Activated CD8-positive, alpha-beta memory T cell treated with anti-CD3 and anti-CD28 coated beads, Interleukin-2, amount 10 ng/mL, durations not matched to agents 7 days and 5 days (primary cell): ENCODE results near the gene UQCRQ. TPM values are rescaled to one million over a fixed set of nuclear protein-coding genes. Genes with fewer than 3 reads are reported as not detected.
A peak's percentile ranks its signal among the peaks of the same experiment; 100 is the strongest.

Experiments used
- ATAC-seq: fragments of 150-1000 bp; cut with Tn5 transposase; one replicate; pipeline ENCODE4 v1.10.0; 2021; ENCODE audit warnings: moderate library complexity
- CTCF ChIA-PET: fragments of 350-600 bp; sonication (Branson Sonifier 250); formaldehyde crosslinking; loops from one replicate; lab custom pipeline; 2021; ENCODE audit warnings: antibody characterized with exemption; lab: Charles Lee
- DNase-seq: peaks from one replicate; pipeline ENCODE4 v3.0.0-alpha.2; 2020
- H3K27ac Mint-ChIP-seq: one replicate; pipeline ENCODE4 v1.8.0; 2021; ENCODE audit warnings: mild to moderate bottlenecking, mixed read lengths
- H3K27me3 Mint-ChIP-seq: one replicate; pipeline ENCODE4 v1.8.0; 2021; ENCODE audit warnings: mixed read lengths
- H3K36me3 Mint-ChIP-seq: one replicate; pipeline ENCODE4 v1.8.0; 2021; ENCODE audit warnings: mild to moderate bottlenecking, mixed read lengths
- H3K4me1 Mint-ChIP-seq: one replicate; pipeline ENCODE4 v1.8.0; 2021; ENCODE audit warnings: mixed read lengths
- H3K4me3 Mint-ChIP-seq: one replicate; pipeline ENCODE4 v1.8.0; 2021; ENCODE audit warnings: mild to moderate bottlenecking, moderate library complexity, mixed read lengths
- H3K9me3 Mint-ChIP-seq: one replicate; pipeline ENCODE4 v1.8.0; 2022; ENCODE audit warnings: low read depth, mixed read lengths
- total RNA-seq, 2 experiments: library from RNA; stranded (reverse); gene quantifications; one replicate each; pipeline ENCODE4 v1.2.3, GENCODE V29; 2021

The UQCRQ gene
- 100 to 1,000 TPM; 344 to 446 TPM for total RNA-seq

DNA sequence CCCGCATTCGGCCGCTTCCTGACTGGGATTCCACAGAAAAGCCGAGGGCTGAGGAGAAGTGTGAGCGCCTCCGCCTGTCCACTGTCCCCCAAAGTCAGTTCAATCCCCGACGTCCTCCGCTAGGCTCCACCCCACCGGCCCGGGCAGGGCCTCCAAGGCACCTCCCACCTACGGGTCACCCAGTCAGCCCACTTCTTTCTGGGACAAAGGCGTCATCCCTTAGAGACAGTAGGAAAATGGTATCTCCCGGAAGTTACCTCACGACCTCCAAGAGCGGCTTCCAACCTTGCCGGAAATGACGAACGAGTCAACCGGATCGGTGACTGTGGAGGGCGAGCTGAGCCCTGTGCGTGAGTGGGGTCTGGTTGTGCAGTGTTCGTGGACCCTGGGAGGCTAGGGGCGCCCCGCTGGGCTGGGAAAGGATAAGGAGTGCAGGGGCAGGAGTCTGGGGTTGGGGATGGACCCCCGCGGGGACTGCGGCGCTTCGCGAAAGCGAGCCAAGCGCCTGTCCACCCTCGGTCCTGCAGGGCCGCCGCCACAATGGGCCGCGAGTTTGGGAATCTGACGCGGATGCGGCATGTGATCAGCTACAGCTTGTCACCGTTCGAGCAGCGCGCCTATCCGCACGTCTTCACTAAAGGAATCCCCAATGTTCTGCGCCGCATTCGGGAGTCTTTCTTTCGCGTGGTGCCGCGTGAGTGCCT, at the start of gene UQCRQ, which contains the start of gene GDF9:
UQCRQ (plus strand) TSS at position 301 of the 704 bp plus-strand sequence; CDS start at position 541, 240 bp downstream.
GDF9 (minus strand) TSS at position 128 of the 704 bp plus-strand sequence. CDS start 1,936 bp downstream, outside the sequence.
- CTCF ChIA-PET: interaction anchor here (1.1 to 4.5 kb wide), 8 partner anchors 9 to 184 kb away, joined by 3 to 19 read pairs (median 5); partner anchors contain the start of gene SHROOM1
- peak within 1 kb of the TSS; percentile 93 for H3K4me3 Mint-ChIP-seq
- no peaks in the 10 kb centered on the region for H3K9me3 Mint-ChIP-seq
- peaks cover 28% of the 10 kb centered on the region for H3K4me1 Mint-ChIP-seq
- ATAC-seq (peak; percentile 99), DNase-seq (peak; percentile 97)
- peaks cover 3% of the 10 kb centered on the region for H3K27me3 Mint-ChIP-seq
- H3K36me3 Mint-ChIP-seq: peaks cover 19% of the 10 kb centered on the region
- H3K27ac Mint-ChIP-seq: peak within 1 kb of the TSS; percentile 99

- peaks cover 32% of the 10 kb centered on the region for H3K27me3 Mint-ChIP-seq
- H3K27ac Mint-ChIP-seq: no peak overlapping the region
- ATAC-seq: no peak
- no peak for DNase-seq
- H3K9me3 Mint-ChIP-seq: no peaks in the 10 kb centered on the region
- CTCF ChIA-PET: interaction anchor here (0.8 to 6.3 kb wide), 8 partner anchors 9 to 431 kb away, joined by 3 to 60 read pairs (median 3); partner anchors contain the start of genes CCNI2 and SHROOM1
- peaks cover 1% of the 10 kb centered on the region for H3K36me3 Mint-ChIP-seq
- no peak overlapping the region for H3K4me3 Mint-ChIP-seq
- H3K4me1 Mint-ChIP-seq: peaks cover 21% of the 10 kb centered on the region
Measured at GRCh38 chr5:132817011-132817410, 49.4 kb upstream of the UQCRQ start.

DNA sequence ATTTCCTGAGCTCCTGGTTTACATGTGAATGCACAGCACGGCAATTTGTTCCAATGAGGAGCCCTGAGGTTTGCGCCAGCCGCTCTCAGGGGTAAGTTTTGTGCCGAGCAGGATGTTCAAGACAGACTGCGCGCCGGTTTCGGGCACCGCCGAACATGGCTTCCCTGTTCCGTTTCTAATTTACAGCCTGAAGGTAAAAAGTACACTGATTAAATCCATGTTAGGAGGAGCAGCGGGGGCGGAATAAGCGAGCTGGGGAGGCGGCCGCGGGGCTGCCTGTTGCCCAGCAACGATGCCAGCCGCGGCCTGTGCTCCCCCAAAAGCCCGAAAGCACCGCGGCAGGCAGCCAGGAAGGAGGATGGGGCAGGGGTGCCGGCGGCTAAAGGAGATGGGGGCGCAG, 47.0 kb upstream of the UQCRQ start:
- H3K9me3 Mint-ChIP-seq: no peaks in the 10 kb centered on the region
- CTCF ChIA-PET: interaction anchor here (0.6 to 6.3 kb wide), 47 partner anchors 10 to 917 kb away, joined by 3 to 77 read pairs (median 5); partner anchors contain the start of genes CCNI2, GDF9, IL13 and KIF3A
- H3K27ac Mint-ChIP-seq: no peak overlapping the region
- H3K4me1 Mint-ChIP-seq: peaks cover 20% of the 10 kb centered on the region
- no peaks in the 10 kb centered on the region for H3K36me3 Mint-ChIP-seq
- peak overlapping the region; percentile 33 for H3K4me3 Mint-ChIP-seq
- no peak for ATAC-seq
- peaks cover 29% of the 10 kb centered on the region for H3K27me3 Mint-ChIP-seq
- DNase-seq: peak; percentile 31

GRCh38 chr5:132820162-132820754, 46.2 kb upstream of the UQCRQ start:
- Mint-ChIP-seq H3K36me3 (no peaks in the 10 kb centered on the region), H3K9me3 (no peaks in the 10 kb centered on the region), H3K27me3 (peaks cover 27% of the 10 kb centered on the region), H3K4me1 (peaks cover 25% of the 10 kb centered on the region), H3K27ac (no peak overlapping the region), H3K4me3 (no peak overlapping the region)
- CTCF ChIA-PET: interaction anchor here (0.6 to 6.3 kb wide), 62 partner anchors 11 to 918 kb away, joined by 3 to 77 read pairs (median 4); partner anchors contain the start of genes CCNI2, GDF9, IL13 and KIF3A
- DNase-seq: peak; percentile 94
- ATAC-seq: peak; percentile 96

GRCh38 chr5:132821350-132821749, 45.1 kb upstream of the UQCRQ start:
- CTCF ChIA-PET: interaction anchor here (0.6 to 6.3 kb wide), 15 partner anchors 9 to 583 kb away, joined by 3 to 77 read pairs (median 8); partner anchors contain the start of genes CCNI2 and SHROOM1
- H3K9me3 Mint-ChIP-seq: no peaks in the 10 kb centered on the region
- peaks cover 27% of the 10 kb centered on the region for H3K4me1 Mint-ChIP-seq
- peaks cover 28% of the 10 kb centered on the region for H3K27me3 Mint-ChIP-seq
- H3K27ac Mint-ChIP-seq: no peak overlapping the region
- DNase-seq (no peak), ATAC-seq (no peak)
- no peaks in the 10 kb centered on the region for H3K36me3 Mint-ChIP-seq
- no peak overlapping the region for H3K4me3 Mint-ChIP-seq

DNA sequence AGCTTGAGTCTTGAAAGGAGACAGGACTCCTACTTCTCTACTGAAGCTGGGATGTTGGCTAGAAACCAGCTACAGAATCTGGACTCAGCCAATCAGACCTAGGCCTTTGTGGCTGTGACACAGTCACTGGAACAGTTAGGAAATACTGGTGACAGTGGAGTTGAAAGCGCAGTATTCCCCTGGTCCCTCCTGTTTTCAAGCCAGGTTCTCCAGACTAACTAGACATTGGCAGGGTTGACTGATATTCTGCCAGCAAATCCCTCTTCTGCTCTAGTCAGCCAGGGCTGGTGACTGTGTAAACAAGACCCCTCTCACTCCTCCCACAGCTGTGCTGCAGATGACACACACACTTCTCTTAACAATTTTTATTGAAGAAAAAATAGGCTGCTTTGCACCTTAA, 44.7 kb upstream of the UQCRQ start:
- Mint-ChIP-seq H3K9me3 (no peaks in the 10 kb centered on the region), H3K4me3 (no peak overlapping the region), H3K27me3 (peaks cover 32% of the 10 kb centered on the region), H3K27ac (no peak overlapping the region), H3K36me3 (no peaks in the 10 kb centered on the region), H3K4me1 (peaks cover 27% of the 10 kb centered on the region)
- CTCF ChIA-PET: interaction anchor here (0.6 to 6.3 kb wide), 9 partner anchors 9 to 316 kb away, joined by 3 to 77 read pairs (median 10); partner anchors contain the start of genes CCNI2 and SHROOM1
- ATAC-seq (no peak), DNase-seq (no peak)

GRCh38 chr5:132822650-132823480, 43.6 kb upstream of the UQCRQ start:
- H3K4me1 Mint-ChIP-seq: peaks cover 33% of the 10 kb centered on the region
- H3K4me3 Mint-ChIP-seq: no peak overlapping the region
- H3K27me3 Mint-ChIP-seq: peaks cover 40% of the 10 kb centered on the region
- no peaks in the 10 kb centered on the region for H3K9me3 Mint-ChIP-seq
- no peaks in the 10 kb centered on the region for H3K36me3 Mint-ChIP-seq
- CTCF ChIA-PET: interaction anchor here (0.7 to 4.1 kb wide), 10 partner anchors 11 to 437 kb away, joined by 3 to 16 read pairs (median 4); partner anchors contain the start of gene CCNI2
- no peak overlapping the region for H3K27ac Mint-ChIP-seq
- ATAC-seq (peak; percentile 8), DNase-seq (no peak)

DNA sequence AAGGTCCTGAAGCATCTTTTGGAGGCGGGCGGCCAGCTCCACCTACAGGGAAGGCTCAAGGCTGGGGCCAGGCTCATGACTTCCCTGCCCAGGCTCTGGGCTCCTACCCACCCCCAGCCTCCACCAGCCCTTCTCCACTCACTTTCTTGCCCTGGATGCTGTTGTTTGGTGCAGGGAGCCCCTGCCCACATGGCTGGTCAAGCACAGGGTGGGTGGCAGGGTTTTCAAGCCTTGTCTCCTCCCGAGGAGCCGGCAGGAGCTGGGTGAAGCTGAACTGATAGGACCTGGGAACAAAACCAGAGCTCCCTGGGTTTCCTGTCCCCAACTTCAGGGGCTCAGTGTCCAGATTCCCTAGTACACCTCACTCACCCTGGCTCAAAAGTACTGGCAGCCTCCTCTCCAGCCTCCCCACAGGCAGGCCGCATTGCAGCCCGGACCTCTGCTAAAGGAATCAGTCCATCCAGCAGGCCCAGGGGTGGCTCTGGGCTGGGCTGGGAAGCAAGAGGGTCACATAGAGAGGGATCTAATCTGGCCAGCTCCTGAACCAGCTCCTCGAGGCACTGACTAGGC, 42.9 kb upstream of the UQCRQ start:
- no peak overlapping the region for H3K4me3 Mint-ChIP-seq
- H3K4me1 Mint-ChIP-seq: peaks cover 33% of the 10 kb centered on the region
- no peaks in the 10 kb centered on the region for H3K9me3 Mint-ChIP-seq
- peaks cover 45% of the 10 kb centered on the region for H3K27me3 Mint-ChIP-seq
- no peaks in the 10 kb centered on the region for H3K36me3 Mint-ChIP-seq
- no peak for DNase-seq
- CTCF ChIA-PET: interaction anchor here (0.9 to 4.1 kb wide), 9 partner anchors 10 to 438 kb away, joined by 3 to 16 read pairs (median 4); partner anchors contain the start of gene CCNI2
- ATAC-seq: no peak
- no peak overlapping the region for H3K27ac Mint-ChIP-seq

DNA sequence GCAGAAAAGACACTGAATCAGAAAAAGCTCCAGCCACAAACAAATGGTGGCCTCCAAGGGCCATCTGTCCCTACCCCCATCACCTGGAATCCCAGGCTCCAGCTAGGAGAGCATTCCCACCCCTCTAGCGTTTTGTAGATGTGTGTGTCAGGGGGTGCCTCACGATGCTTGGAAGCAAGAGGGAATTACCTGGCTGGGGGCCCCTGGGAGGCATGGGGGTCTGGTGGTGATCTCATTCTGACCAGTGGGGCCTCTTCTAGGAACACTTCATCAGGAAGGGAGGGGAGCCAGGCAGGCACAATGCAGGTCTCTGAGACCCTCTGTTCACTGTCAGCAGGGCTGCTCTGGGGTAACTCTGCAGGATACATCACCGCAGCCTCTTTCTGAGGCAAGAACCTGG, 42.0 kb upstream of the UQCRQ start:
- Mint-ChIP-seq H3K27ac (no peak overlapping the region), H3K9me3 (no peaks in the 10 kb centered on the region), H3K4me3 (peak overlapping the region; percentile 38), H3K27me3 (peaks cover 48% of the 10 kb centered on the region), H3K36me3 (no peaks in the 10 kb centered on the region), H3K4me1 (peaks cover 34% of the 10 kb centered on the region)
- DNase-seq: no peak
- CTCF ChIA-PET: interaction anchor here (0.8 to 4.1 kb wide), 8 partner anchors 9 to 318 kb away, joined by 3 to 16 read pairs (median 4); no protein-coding TSS in a partner anchor
- no peak for ATAC-seq

- CTCF ChIA-PET: interaction anchor here (0.8 to 4.1 kb wide), 8 partner anchors 8 to 324 kb away, joined by 3 to 16 read pairs (median 4); no protein-coding TSS in a partner anchor
- no peak overlapping the region for H3K27ac Mint-ChIP-seq
- H3K4me3 Mint-ChIP-seq: peak overlapping the region; percentile 38
- peaks cover 31% of the 10 kb centered on the region for H3K4me1 Mint-ChIP-seq
- peaks cover 49% of the 10 kb centered on the region for H3K27me3 Mint-ChIP-seq
- H3K36me3 Mint-ChIP-seq: no peaks in the 10 kb centered on the region
- DNase-seq (no peak), ATAC-seq (peak; percentile 1)
- no peaks in the 10 kb centered on the region for H3K9me3 Mint-ChIP-seq
Measured at GRCh38 chr5:132825033-132825833, 41.2 kb upstream of the UQCRQ start.

DNA sequence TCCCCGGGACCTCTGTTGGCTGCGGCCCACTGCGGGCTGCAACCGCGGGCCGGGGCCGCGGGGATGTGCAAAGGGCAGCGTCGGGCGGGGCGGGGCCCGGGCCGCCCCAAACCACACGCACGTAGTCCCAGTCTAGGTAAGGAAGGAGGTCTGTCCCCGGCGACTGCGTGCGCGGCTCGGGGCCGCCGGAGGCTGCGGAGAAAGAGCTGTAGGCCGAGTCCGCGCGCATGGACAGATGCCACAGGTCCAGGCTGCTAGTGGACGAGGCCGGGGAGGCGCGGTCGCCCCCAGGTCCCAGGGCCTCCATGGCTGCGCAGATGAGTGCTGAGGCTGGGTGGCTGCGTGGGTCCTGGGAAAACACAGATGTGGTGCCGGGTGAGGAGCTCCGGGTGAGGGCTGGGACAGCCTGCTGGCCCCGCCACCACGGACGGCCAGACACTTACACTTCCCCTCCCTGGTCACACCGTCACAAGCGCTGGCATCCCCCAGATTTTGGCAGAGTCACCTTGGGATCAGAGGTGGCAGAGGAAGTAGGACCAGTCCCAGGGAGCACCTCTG, 40.5 kb upstream of the UQCRQ start:
- CTCF ChIA-PET: interaction anchor here (1.0 to 4.1 kb wide), 6 partner anchors 9 to 325 kb away, joined by 3 to 16 read pairs (median 4); no protein-coding TSS in a partner anchor
- no peaks in the 10 kb centered on the region for H3K9me3 Mint-ChIP-seq
- no peak overlapping the region for H3K27ac Mint-ChIP-seq
- no peaks in the 10 kb centered on the region for H3K36me3 Mint-ChIP-seq
- H3K4me3 Mint-ChIP-seq: peak overlapping the region; percentile 39
- ATAC-seq: peak; percentile 50
- peaks cover 29% of the 10 kb centered on the region for H3K4me1 Mint-ChIP-seq
- no peak for DNase-seq
- peaks cover 48% of the 10 kb centered on the region for H3K27me3 Mint-ChIP-seq
